SK-N-SH (cell line): Measurements from ENCODE around the gene CLK2. TPM values are rescaled to one million over a fixed set of nuclear protein-coding genes. Genes with fewer than 3 reads are reported as not detected.
A peak's percentile ranks its signal among the peaks of the same experiment; 100 is the strongest.

Experiments
- CTCF ChIA-PET: fragments of 300-600, 350-600 bp; formaldehyde crosslinking; extraction: SDS; loops from one replicate; lab custom pipeline; 2021; lab: Yijun Ruan, JAX
- POLR2A ChIA-PET: fragments of 350-600 bp; sonication (Branson Sonifier 250); formaldehyde crosslinking; extraction: SDS; loops from one replicate; lab custom pipeline; 2020; ENCODE audit warnings: antibody characterized with exemption, inconsistent platforms; lab: Yijun Ruan, JAX
- DNase-seq: peaks from one replicate; pipeline ENCODE4 v3.0.0; 2012
- H2AFZ ChIP-seq: fragments of 200-600 bp; sonication (generic); 2 replicates; pipeline ENCODE4 v1.8.1; 2016; ENCODE audit warnings: antibody characterized with exemption, mild to moderate bottlenecking, low read depth
- H3F3A ChIP-seq: fragments of 200-600 bp; sonication (generic); replicated peaks from 2 replicates; pipeline ENCODE3; 2016; ENCODE audit warnings: antibody characterized with exemption, mild to moderate bottlenecking; ENCODE audit not compliant: insufficient read depth
- H3K27ac ChIP-seq, 2 experiments: fragments of 200-500 bp in 1 of 2; fragments of 200-600 bp in 1 of 2; sonication (Bioruptor generic) in 1 of 2; sonication (generic), shearing (Covaris generic) in 1 of 2; 2 replicates each; pipeline versions ENCODE4 v1.5.1 to v1.6.1; 2014 to 2016; ENCODE audit warnings: low read depth in 2 of 2, inconsistent platforms in 1 of 2, low read length in 1 of 2, mild to moderate bottlenecking in 1 of 2, mixed read lengths in 1 of 2
- H3K27me3 ChIP-seq: fragments of 200-600 bp; sonication (generic), shearing (Covaris generic); 2 replicates; pipeline ENCODE4 v1.6.1; 2016; ENCODE audit warnings: mixed run types; ENCODE audit not compliant: insufficient read depth
- H3K36me3 ChIP-seq, 2 experiments: fragments of 200-500 bp in 1 of 2; fragments of 200-600 bp in 1 of 2; sonication (Bioruptor generic) in 1 of 2; sonication (generic) in 1 of 2; replicated peaks in 1 of 2; 2 replicates each; pipeline versions ENCODE3 to v1.5.1; 2014 to 2016; ENCODE audit warnings: low read length in 1 of 2, mild to moderate bottlenecking in 1 of 2; ENCODE audit not compliant: insufficient read depth in 2 of 2, control insufficient read depth in 1 of 2
- H3K4me1 ChIP-seq, 2 experiments: fragments of 200-500 bp in 1 of 2; fragments of 200-600 bp in 1 of 2; sonication (Bioruptor generic) in 1 of 2; sonication (generic), shearing (Covaris generic) in 1 of 2; 2 replicates each; pipeline versions ENCODE4 v1.5.1 to v1.6.1; 2014 to 2016; ENCODE audit warnings: low read depth in 1 of 2, low read length in 1 of 2, mixed run types in 1 of 2; ENCODE audit not compliant: insufficient read depth in 2 of 2, control insufficient read depth in 1 of 2
- H3K4me2 ChIP-seq: fragments of 200-600 bp; sonication (generic), shearing (Covaris generic); 2 replicates; pipeline ENCODE4 v1.6.1; 2017; ENCODE audit warnings: mixed run types
- H3K4me3 ChIP-seq, 2 experiments: fragments of 200-500 bp in 1 of 2; fragments of 200-600 bp in 1 of 2; sonication (Bioruptor generic) in 1 of 2; sonication (generic), shearing (Covaris generic) in 1 of 2; 2 replicates each; pipeline versions ENCODE4 v1.5.1 to v1.8.1; 2014 to 2016; ENCODE audit warnings: low read depth in 2 of 2, inconsistent platforms in 1 of 2, low read length in 1 of 2, mild to moderate bottlenecking in 1 of 2, mixed read lengths in 1 of 2, moderate library complexity in 1 of 2
- H3K79me2 ChIP-seq: fragments of 200-600 bp; sonication (generic); 2 replicates; pipeline ENCODE4 v1.8.1; 2017; ENCODE audit warnings: mild to moderate bottlenecking; ENCODE audit not compliant: insufficient read depth
- H3K9ac ChIP-seq: fragments of 200-600 bp; sonication (generic); 2 replicates; pipeline ENCODE4 v1.6.1; 2017; ENCODE audit warnings: mixed run types
- H3K9me2 ChIP-seq: fragments of 200-600 bp; sonication (generic); 2 replicates; pipeline ENCODE4 v1.6.1; 2017; ENCODE audit warnings: mixed run types
- H3K9me3 ChIP-seq: fragments of 200-600 bp; sonication (generic); 2 replicates; pipeline ENCODE4 v1.6.1; 2017; ENCODE audit warnings: mixed run types, mild to moderate bottlenecking, moderate library complexity
- H4K20me1 ChIP-seq: fragments of 200-600 bp; sonication (generic); 2 replicates; pipeline ENCODE4 v1.6.1; 2017; ENCODE audit warnings: mild to moderate bottlenecking, mixed run types; ENCODE audit not compliant: insufficient read depth
- CHD2 ChIP-seq: fragments of 150-350 bp; IDR thresholded peaks from 2 replicates; pipeline ENCODE4 v1.6.1; 2018; ENCODE audit warnings: low read length; ENCODE audit not compliant: partially characterized antibody
- ELF1 ChIP-seq: IDR thresholded peaks from 2 replicates; pipeline ENCODE4 v1.4.0; 2012
- EP300 ChIP-seq, 2 experiments: IDR thresholded peaks; 2 replicates each; pipeline versions ENCODE4 v1.4.0 to v1.6.1; 2012; ENCODE audit warnings: borderline replicate concordance in 1 of 2, low read depth in 1 of 2, low read length in 1 of 2
- EZH2phosphoT487 ChIP-seq: fragments of 200-600 bp; sonication (generic); IDR thresholded peaks from 2 replicates; pipeline ENCODE4 v1.6.1; 2017; ENCODE audit warnings: low read depth, mixed run types, mild to moderate bottlenecking, antibody characterized with exemption, moderate library complexity, borderline replicate concordance
- FOSL2 ChIP-seq: IDR thresholded peaks from 2 replicates; pipeline ENCODE4 v1.4.0; 2012; ENCODE audit warnings: low read depth, mild to moderate bottlenecking, moderate library complexity, borderline replicate concordance
- FOXJ3 ChIP-seq: sonication (generic); formaldehyde crosslinking; IDR thresholded peaks from 2 replicates; pipeline ENCODE4 v1.5.1; 2020; ENCODE audit warnings: mild to moderate bottlenecking, missing genetic modification reagents
- FOXM1 ChIP-seq: IDR thresholded peaks from 2 replicates; pipeline ENCODE4 v1.4.0; 2012; ENCODE audit warnings: low read depth, mild to moderate bottlenecking
- GABPA ChIP-seq: IDR thresholded peaks from 2 replicates; pipeline ENCODE4 v1.4.0; 2012; ENCODE audit warnings: low read depth, mild to moderate bottlenecking
- GATA2 ChIP-seq: sonication (generic); formaldehyde crosslinking; IDR thresholded peaks from 2 replicates; pipeline ENCODE4 v1.5.0; 2020; ENCODE audit warnings: mild to moderate bottlenecking, missing genetic modification reagents
- MEF2A ChIP-seq: IDR thresholded peaks from 2 replicates; pipeline ENCODE4 v1.4.0; 2012; ENCODE audit warnings: low read depth, borderline replicate concordance
- MXI1 ChIP-seq: IDR thresholded peaks from 2 replicates; pipeline ENCODE4 v1.6.1; 2012; ENCODE audit warnings: mild to moderate bottlenecking, low read depth, low read length, improper control_type of control experiment
- NFIC ChIP-seq: IDR thresholded peaks from 2 replicates; pipeline ENCODE4 v1.4.0; 2012; ENCODE audit warnings: borderline replicate concordance
- POLR2AphosphoS5 ChIP-seq: IDR thresholded peaks from 2 replicates; pipeline ENCODE4 v1.6.1; 2012; ENCODE audit warnings: low read depth, low read length
- RAD21 ChIP-seq: IDR thresholded peaks from 2 replicates; pipeline ENCODE4 v1.6.1; 2012; ENCODE audit warnings: mild to moderate bottlenecking, low read length
- RFX5 ChIP-seq: IDR thresholded peaks from 2 replicates; pipeline ENCODE4 v1.6.1; 2012; ENCODE audit warnings: mild to moderate bottlenecking, improper control_type of control experiment, low read length
- RXRA ChIP-seq: IDR thresholded peaks from 2 replicates; pipeline ENCODE4 v1.4.0; 2012; ENCODE audit warnings: low read depth, mild to moderate bottlenecking, borderline replicate concordance
- SIN3A ChIP-seq: IDR thresholded peaks from 2 replicates; pipeline ENCODE4 v1.6.1; 2012; ENCODE audit warnings: low read depth, mild to moderate bottlenecking, low read length, moderate library complexity, borderline replicate concordance
- SMC3 ChIP-seq: IDR thresholded peaks from 2 replicates; pipeline ENCODE4 v1.6.1; 2012; ENCODE audit warnings: low read depth, low read length, improper control_type of control experiment
- TAF1 ChIP-seq: IDR thresholded peaks from 2 replicates; pipeline ENCODE4 v1.6.1; 2012; ENCODE audit warnings: low read depth, mild to moderate bottlenecking, low read length, moderate library complexity, borderline replicate concordance
- TCF12 ChIP-seq: IDR thresholded peaks from 2 replicates; pipeline ENCODE4 v1.4.0; 2012
- TEAD4 ChIP-seq: IDR thresholded peaks from 2 replicates; pipeline ENCODE4 v1.4.0; 2012; ENCODE audit warnings: mild to moderate bottlenecking, borderline replicate concordance; ENCODE audit not compliant: insufficient read depth
- YY1 ChIP-seq: IDR thresholded peaks from 2 replicates; pipeline ENCODE4 v1.4.0; 2012; ENCODE audit warnings: low read depth, mild to moderate bottlenecking
- WGBS: methylation state at CpG from one replicate; pipeline ENCODE4 v1.1.6; 2017; ENCODE audit warnings: low lambda C conversion rate; 5-methylcytosine and 5-hydroxymethylcytosine counted together
- polyA plus RNA-seq, 3 experiments: library from polyadenylated mRNA; depleted of rRNA; stranded (reverse); fragments of >200 nt; gene quantifications; 2 replicates each; pipeline ENCODE4 v1.2.3, GENCODE V29; 2012
- TF ChIP-seq, protein P1 (sequence below): IDR thresholded peaks from 2 replicates; pipeline ENCODE4 v1.4.0; 2012; ENCODE audit warnings: low read depth, borderline replicate concordance
- TF ChIP-seq, protein P2 (sequence below): fragments of 150-350 bp; IDR thresholded peaks from 2 replicates; pipeline ENCODE4 v1.6.1; 2017; ENCODE audit warnings: antibody characterized with exemption, low read length, low read depth, borderline replicate concordance
- TF ChIP-seq, protein P3 (sequence below): fragments of 200-600 bp; sonication (generic); IDR thresholded peaks from 2 replicates; pipeline ENCODE4 v1.6.1; 2017; ENCODE audit warnings: antibody characterized with exemption, mild to moderate bottlenecking, moderate library complexity
- TF ChIP-seq, protein P4 (sequence below): IDR thresholded peaks from 2 replicates; pipeline ENCODE4; 2012

Gene CLK2
- polyA plus RNA-seq, 1 of the 3 experiments (the other 2 are of a cell fraction): 76.7 TPM

DNA sequence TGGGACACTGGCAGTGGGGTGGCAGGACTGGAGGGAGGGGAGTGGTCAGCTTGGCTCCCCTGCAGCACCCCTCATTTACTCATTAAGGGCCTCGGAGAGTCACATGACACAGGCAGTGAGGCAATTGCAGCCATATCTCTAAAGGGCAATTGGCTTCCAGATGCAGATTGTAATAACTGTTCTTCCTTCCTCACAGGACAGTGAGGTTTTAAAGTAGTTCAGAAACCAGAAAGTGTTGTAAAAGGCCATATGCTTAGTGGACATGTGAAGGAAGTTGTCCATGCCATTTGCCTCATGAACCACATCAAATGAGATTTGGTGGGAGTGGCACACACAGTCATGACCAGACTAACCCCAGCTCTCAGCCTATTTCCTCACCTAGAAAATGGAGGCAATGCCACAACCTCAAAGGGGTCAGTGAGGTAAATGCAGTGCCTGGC is 53.7 kb downstream of the CLK2 start (continued):
- TF ChIP-seq, protein P1, sequence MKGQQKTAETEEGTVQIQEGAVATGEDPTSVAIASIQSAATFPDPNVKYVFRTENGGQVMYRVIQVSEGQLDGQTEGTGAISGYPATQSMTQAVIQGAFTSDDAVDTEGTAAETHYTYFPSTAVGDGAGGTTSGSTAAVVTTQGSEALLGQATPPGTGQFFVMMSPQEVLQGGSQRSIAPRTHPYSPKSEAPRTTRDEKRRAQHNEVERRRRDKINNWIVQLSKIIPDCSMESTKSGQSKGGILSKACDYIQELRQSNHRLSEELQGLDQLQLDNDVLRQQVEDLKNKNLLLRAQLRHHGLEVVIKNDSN: peak; percentile 92
- TF ChIP-seq SIN3A (no peak), GATA2 (CRISPR knock-in tag) (no peak), CHD2 (no peak), ELF1 (0 out of 2 replicates have a peak, but pooled peaks have one; percentile 16), FOSL2 (no peak), YY1 (peak; percentile 93), EP300 (IDR thresholded peaks at IDR 0.05; ENCODE audit: borderline replicate concordance in 1 of 2, low read depth in 1 of 2, low read length in 1 of 2) (no peak), RAD21 (no peak), EZH2phosphoT487 (no peak), SMC3 (no peak), RXRA (no peak), GABPA (no peak)
- TF ChIP-seq, protein P2, sequence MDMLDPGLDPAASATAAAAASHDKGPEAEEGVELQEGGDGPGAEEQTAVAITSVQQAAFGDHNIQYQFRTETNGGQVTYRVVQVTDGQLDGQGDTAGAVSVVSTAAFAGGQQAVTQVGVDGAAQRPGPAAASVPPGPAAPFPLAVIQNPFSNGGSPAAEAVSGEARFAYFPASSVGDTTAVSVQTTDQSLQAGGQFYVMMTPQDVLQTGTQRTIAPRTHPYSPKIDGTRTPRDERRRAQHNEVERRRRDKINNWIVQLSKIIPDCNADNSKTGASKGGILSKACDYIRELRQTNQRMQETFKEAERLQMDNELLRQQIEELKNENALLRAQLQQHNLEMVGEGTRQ: peak; percentile 82

DNA sequence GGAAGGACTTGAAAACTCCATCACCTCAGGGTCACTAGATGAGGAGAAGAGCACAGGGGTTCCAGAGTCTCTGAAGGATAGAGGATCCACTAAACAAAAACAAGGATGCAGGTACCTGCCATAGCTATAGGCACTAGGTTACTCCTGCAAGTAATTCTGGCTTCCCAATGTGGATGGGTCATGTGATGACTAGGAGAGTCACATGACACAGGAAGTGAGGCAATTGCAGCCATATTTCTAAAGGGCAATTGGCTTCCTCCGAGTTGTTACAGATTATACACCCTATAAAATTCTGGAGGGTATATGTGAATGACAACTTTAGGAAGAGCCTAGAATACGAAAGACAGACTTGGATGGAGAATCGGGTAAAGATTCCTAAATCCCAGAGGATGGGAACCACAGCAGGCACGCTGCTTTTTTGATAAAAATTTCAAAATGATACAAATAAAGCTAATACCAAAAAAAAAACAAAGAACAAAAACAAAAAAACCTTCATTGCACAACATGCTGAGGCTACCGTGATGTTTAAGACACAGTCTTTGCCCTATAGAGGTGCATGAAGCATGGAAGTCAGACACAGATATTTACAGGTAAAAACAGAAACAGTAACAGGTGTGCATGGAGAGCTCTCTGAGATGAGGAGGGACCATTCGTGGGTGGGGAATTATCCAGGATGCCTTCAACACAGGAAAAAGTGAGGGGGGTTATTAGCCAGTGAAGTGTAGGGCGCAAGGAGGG is 54.3 kb downstream of the CLK2 start:
- peak overlapping the region; percentile 5 for H3K4me2 ChIP-seq
- H3K9ac ChIP-seq: peak overlapping the region; percentile 20; the same call in 1 of the 2 replicates
- no peaks in the 10 kb centered on the region for H4K20me1 ChIP-seq
- H3F3A ChIP-seq: peaks cover 12% of the 10 kb centered on the region
- peak overlapping the region; percentile 76 for H2AFZ ChIP-seq
- 29% methylated on average over 7 of the region's 7 CpGs for WGBS
- POLR2A ChIA-PET: interaction anchor here (0.6 to 2.6 kb wide), 5 partner anchors 9 to 436 kb away, joined by 3 to 11 read pairs (median 5); partner anchors contain the start of genes MTX1 and THBS3
- H3K4me3 ChIP-seq: peak overlapping the region in 1 of 2 experiments; percentile 33; a peak in 2 of 4 replicates
- H3K79me2 ChIP-seq: peaks cover 9% of the 10 kb centered on the region; the same call in 1 of the 2 replicates
- H3K9me3 ChIP-seq: no peaks in the 10 kb centered on the region
- H3K27me3 ChIP-seq: no peaks in the 10 kb centered on the region
- peaks cover 0 to 7% of the 10 kb centered on the region in 2 experiments for H3K36me3 ChIP-seq
- peak overlapping the region in 1 of 2 experiments; percentile 71; a peak in 2 of 4 replicates for H3K27ac ChIP-seq
- CTCF ChIA-PET: interaction anchor here (0.6 to 2.7 kb wide), 6 partner anchors 9 to 129 kb away, joined by 3 to 9 read pairs (median 6); partner anchors contain the start of gene THBS3
- H3K9me2 ChIP-seq: no peaks in the 10 kb centered on the region
- peaks cover 0 to 14% of the 10 kb centered on the region in 2 experiments; a peak in 2 of 4 replicates for H3K4me1 ChIP-seq
- peak; percentile 77 for DNase-seq
- TF ChIP-seq POLR2AphosphoS5 (peak; percentile 12; the same call in 1 of the 2 replicates), TCF12 (no peak), RXRA (no peak), SIN3A (peak; percentile 79; the same call in 1 of the 2 replicates), FOXM1 (no peak), MXI1 (peak; percentile 47; the same call in 1 of the 2 replicates), TEAD4 (no peak), TAF1 (peak; percentile 58; the same call in 1 of the 2 replicates), SMC3 (no peak), NFIC (no peak), MEF2A (no peak), YY1 (peak; percentile 97), EP300 (IDR thresholded peaks at IDR 0.05; ENCODE audit: borderline replicate concordance in 1 of 2, low read depth in 1 of 2, low read length in 1 of 2) (no peak), FOXJ3 (no peak), RFX5 (no peak), ELF1 (peak; percentile 87), RAD21 (no peak; the same call in 1 of the 2 replicates), FOSL2 (no peak), GABPA (peak; percentile 39; the same call in 1 of the 2 replicates)
- TF ChIP-seq, protein P3, sequence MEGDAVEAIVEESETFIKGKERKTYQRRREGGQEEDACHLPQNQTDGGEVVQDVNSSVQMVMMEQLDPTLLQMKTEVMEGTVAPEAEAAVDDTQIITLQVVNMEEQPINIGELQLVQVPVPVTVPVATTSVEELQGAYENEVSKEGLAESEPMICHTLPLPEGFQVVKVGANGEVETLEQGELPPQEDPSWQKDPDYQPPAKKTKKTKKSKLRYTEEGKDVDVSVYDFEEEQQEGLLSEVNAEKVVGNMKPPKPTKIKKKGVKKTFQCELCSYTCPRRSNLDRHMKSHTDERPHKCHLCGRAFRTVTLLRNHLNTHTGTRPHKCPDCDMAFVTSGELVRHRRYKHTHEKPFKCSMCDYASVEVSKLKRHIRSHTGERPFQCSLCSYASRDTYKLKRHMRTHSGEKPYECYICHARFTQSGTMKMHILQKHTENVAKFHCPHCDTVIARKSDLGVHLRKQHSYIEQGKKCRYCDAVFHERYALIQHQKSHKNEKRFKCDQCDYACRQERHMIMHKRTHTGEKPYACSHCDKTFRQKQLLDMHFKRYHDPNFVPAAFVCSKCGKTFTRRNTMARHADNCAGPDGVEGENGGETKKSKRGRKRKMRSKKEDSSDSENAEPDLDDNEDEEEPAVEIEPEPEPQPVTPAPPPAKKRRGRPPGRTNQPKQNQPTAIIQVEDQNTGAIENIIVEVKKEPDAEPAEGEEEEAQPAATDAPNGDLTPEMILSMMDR: no peak
- TF ChIP-seq, protein P4, sequence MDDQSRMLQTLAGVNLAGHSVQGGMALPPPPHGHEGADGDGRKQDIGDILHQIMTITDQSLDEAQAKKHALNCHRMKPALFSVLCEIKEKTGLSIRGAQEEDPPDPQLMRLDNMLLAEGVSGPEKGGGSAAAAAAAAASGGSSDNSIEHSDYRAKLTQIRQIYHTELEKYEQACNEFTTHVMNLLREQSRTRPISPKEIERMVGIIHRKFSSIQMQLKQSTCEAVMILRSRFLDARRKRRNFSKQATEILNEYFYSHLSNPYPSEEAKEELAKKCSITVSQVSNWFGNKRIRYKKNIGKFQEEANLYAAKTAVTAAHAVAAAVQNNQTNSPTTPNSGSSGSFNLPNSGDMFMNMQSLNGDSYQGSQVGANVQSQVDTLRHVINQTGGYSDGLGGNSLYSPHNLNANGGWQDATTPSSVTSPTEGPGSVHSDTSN: no peak
